Measurements from ENCODE around the gene APC2. TPM values are rescaled to one million over a fixed set of nuclear protein-coding genes. Genes with fewer than 3 reads are reported as not detected.

The APC2 gene, protein sequence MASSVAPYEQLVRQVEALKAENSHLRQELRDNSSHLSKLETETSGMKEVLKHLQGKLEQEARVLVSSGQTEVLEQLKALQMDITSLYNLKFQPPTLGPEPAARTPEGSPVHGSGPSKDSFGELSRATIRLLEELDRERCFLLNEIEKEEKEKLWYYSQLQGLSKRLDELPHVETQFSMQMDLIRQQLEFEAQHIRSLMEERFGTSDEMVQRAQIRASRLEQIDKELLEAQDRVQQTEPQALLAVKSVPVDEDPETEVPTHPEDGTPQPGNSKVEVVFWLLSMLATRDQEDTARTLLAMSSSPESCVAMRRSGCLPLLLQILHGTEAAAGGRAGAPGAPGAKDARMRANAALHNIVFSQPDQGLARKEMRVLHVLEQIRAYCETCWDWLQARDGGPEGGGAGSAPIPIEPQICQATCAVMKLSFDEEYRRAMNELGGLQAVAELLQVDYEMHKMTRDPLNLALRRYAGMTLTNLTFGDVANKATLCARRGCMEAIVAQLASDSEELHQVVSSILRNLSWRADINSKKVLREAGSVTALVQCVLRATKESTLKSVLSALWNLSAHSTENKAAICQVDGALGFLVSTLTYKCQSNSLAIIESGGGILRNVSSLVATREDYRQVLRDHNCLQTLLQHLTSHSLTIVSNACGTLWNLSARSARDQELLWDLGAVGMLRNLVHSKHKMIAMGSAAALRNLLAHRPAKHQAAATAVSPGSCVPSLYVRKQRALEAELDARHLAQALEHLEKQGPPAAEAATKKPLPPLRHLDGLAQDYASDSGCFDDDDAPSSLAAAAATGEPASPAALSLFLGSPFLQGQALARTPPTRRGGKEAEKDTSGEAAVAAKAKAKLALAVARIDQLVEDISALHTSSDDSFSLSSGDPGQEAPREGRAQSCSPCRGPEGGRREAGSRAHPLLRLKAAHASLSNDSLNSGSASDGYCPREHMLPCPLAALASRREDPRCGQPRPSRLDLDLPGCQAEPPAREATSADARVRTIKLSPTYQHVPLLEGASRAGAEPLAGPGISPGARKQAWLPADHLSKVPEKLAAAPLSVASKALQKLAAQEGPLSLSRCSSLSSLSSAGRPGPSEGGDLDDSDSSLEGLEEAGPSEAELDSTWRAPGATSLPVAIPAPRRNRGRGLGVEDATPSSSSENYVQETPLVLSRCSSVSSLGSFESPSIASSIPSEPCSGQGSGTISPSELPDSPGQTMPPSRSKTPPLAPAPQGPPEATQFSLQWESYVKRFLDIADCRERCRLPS (N-terminal part only)
- total RNA-seq, result under 0.01 TPM in 2 replicates

GRCh38 chr19:1449467-1450442, at the start of gene APC2:
APC2 (plus strand) TSS chr19:1450121; CDS start chr19:1453002, 2,881 bp downstream.

DNA sequence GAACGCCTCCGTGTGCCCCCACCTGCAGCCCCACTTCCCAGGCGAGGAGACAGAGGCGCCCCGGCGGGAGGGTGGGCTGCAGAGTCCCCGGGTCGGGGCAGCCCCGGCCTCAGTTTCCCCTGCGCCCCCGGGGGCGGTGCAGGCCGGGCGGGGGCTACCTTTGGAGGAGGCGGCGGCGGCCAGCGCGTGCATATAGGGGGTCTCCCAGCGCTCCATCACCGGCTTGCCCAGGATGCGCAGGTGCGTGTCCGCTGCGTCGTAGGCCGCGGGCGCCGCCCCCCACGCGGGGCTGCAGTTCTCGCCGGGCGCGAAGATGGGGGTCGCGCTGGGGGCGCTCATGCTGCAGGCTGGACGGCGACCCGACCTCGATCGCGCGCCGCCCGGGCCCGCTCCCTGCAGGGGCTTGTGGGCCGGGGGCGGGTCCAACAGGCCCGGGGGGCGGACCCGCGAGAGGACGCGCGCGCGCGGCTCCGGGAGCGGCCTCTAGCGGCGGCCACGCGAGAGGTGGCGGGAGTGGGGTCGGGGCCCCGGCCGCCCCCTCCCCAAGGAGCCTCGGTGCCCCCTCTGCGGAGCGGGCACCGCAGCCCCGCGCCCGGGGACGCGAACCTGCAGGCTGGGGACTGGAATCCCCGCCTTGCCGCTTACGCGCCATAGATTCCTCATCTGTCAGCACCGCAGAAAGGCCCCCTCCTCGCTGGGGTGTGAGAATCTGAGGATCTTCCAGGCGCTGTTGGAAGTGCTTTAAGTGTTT, 48.6 kb upstream of the APC2 start, which contains the start of gene GAMT:
Gene GAMT, minus strand, starts transcription at position 405 of the 751 bp plus-strand sequence. Its CDS starts 66 bp downstream, at position 339.

DNA sequence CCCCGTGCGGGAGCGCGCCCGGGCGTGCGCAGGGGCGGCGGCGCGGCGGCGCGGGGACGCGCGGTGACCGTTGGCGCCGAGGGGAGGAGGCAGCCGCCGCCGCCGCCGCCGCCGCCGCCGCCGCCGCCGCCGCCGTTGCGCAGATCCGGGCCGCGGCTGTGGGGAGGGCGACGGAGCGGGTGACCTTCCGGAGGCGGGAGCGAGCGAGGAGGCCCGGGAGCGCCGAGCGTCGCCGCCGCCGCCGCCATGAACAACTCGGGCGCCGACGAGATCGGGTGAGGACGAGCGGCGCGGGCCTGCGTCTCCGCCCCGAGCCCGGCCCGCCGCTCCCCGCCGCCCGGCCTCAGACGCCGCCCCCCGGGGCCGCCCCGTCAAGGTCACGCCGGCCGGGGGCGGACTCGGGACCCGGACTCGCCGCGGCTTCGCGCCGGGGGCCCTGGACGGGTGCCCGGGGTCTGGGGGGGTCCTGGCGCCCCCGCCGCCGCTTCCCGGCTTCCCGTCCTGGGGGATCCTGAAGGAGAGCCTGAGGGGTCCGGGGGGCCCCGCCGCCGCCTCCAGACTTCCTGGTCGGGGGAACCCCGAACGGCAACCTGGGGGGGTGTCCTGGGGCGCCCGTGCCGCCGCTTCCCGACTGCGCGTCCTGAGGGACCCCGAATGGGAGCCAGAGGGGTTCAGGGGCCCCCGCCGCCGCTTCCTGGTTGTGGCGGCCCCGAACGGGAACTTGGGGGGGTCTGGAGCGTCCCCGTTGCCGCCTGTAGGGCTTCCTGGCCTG, 42.2 kb upstream of the APC2 start, which contains the start of gene DAZAP1:
Gene DAZAP1, plus strand, starts transcription at position 59 of the 772 bp plus-strand sequence. Its CDS starts 188 bp downstream, at position 247.

DNA sequence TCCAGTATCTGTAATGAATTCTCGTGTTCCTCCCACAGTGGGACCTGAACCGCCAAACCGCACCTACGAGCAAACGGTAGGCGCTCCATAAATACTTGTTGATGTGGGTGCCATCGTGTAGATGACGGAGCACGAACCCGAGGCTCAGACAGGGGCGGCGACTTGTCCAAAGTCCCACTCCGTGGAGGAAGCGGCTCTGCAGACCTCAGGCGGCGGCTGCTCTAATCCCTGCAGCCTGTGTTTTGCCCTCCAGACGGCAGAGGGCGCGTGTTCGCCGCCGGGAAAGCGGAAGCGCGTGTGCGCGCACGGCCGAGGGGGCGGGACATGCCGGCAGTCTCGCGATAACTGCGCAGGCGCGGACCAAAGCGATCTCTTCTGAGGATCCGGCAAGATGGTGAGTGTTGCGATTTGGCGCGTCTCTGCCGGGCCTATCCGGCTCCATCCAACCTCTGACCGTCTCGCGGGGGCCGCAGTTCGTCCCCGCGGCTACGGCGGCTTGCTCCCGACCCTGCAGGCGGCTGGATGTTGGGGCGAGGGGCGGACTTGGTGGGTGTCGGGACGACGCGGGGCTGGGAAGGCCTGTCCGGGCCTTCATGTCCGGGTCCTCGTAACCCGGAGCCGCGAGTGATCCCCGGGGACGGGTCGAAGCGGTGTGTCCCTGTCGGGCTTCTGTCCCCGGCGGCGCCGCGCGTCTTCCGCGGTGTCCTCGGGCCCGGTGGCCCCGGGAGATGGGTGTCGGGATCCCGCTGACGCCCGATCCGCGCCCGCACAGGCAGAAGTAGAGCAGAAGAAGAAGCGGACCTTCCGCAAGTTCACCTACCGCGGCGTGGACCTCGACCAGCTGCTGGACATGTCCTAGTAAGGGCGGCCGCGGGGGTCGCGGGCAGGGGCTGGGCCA, 11.6 kb upstream of the APC2 start, which contains the start of gene RPS15:
Gene RPS15, plus strand, starts transcription at position 362 of the 898 bp plus-strand sequence. Its CDS starts 30 bp downstream, at position 392.

DNA sequence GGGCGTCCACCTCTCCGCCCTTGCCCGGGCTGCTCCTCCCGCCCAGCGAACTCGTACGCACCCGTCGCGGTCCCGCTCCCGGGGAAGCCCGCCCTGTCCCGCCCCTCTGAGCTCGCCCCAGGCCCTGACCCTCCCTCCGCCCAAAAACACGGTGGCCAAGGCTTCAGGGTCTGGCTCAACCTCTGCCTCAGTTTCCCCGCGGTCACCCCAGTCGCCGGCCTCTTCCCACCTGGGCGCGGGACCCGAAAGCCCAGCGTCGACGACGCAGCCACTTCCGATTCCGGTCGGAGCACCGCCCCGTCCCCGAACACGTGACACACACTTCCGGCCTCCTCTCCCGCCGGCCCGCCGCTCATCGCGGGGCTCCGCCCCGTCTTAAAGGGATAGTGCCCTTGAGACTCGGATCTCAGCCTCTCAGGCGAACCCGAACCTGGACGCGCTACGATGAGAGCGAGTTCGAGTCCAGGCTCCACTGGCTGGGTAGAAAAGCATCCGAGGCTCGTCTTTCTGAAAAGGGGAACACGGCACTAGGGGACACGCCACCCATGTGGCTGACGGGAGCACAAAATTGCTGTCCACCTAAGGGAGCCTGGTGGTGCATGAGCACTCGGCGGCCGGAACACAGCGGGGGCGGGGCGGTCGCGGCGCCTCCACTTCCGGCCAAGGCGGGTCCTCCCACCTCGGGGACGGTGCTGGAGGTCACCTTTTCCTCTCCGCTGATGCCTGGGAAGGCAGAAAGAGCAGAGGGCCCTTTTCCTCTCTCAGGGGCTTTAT, 29.2 kb downstream of the APC2 start, which contains the start of gene C19orf25:
Gene C19orf25, minus strand, starts transcription at position 282 of the 774 bp plus-strand sequence. CDS start 312 bp downstream, outside the sequence.

GRCh38 chr19:1490311-1491113, 40.6 kb downstream of the APC2 start, which contains the start of gene PCSK4:
PCSK4 (minus strand) TSS chr19:1490350; CDS start chr19:1490346, 4 bp downstream.

GRCh38 chr19:1491114-1491848, 41.4 kb downstream of the APC2 start, which contains the start of gene REEP6:
REEP6 (plus strand) TSS chr19:1491181; CDS start chr19:1491270, 89 bp downstream.

GRCh38 chr19:1512671-1513498, 63.0 kb downstream of the APC2 start, which contains the start of gene ADAMTSL5:
ADAMTSL5 (minus strand) TSS chr19:1513019; CDS start chr19:1510943, 2,076 bp downstream.

Other genes starting within 250 kb of the APC2 start
- 80.6 and 90.6 TPM in 2 replicates for gene STK11, start 244.3 kb upstream of the APC2 start, total RNA-seq
- 0.76 and 1.2 TPM in 2 replicates for gene CBARP, start 212.1 kb upstream of the APC2 start, total RNA-seq
- gene ATP5F1D, start 208.4 kb upstream of the APC2 start, total RNA-seq, result 12.6 and 14.8 TPM in 2 replicates
- gene MIDN, start 201.5 kb upstream of the APC2 start, total RNA-seq, result 5.4 and 7.2 TPM in 2 replicates
- gene CIRBP, start 180.8 kb upstream of the APC2 start, total RNA-seq, result 214 and 308 TPM in 2 replicates
- gene FAM174C, start 174.6 kb upstream of the APC2 start, total RNA-seq, result 12.2 and 12.7 TPM in 2 replicates
- not detected in 2 replicates for gene EFNA2, start 164.2 kb upstream of the APC2 start, total RNA-seq
- 63.5 and 98.7 TPM in 2 replicates for gene NDUFS7, start 66.2 kb upstream of the APC2 start, total RNA-seq
- 6.0 and 6.6 TPM in 2 replicates for gene GAMT, start 48.6 kb upstream of the APC2 start, total RNA-seq
- 56.1 and 65.0 TPM in 2 replicates for gene DAZAP1, start 42.5 kb upstream of the APC2 start, total RNA-seq
- gene RPS15, start 11.7 kb upstream of the APC2 start, total RNA-seq, result 339 and 445 TPM in 2 replicates
- 17.0 and 17.9 TPM in 2 replicates for gene C19orf25, start 29.1 kb downstream of the APC2 start, total RNA-seq
- 0.52 and 0.65 TPM in 2 replicates for gene PCSK4, start 40.2 kb downstream of the APC2 start, total RNA-seq
- gene REEP6, start 41.1 kb downstream of the APC2 start, total RNA-seq, result 0.22 and 0.26 TPM in 2 replicates
- gene ADAMTSL5, start 62.9 kb downstream of the APC2 start, total RNA-seq, result not detected in 2 replicates
- not detected in 2 replicates for gene PLK5, start 74.0 kb downstream of the APC2 start, total RNA-seq
- gene MEX3D, start 118.2 kb downstream of the APC2 start, total RNA-seq, result 44.1 and 48.3 TPM in 2 replicates
- gene MBD3, start 142.7 kb downstream of the APC2 start, total RNA-seq, result 79.7 and 84.2 TPM in 2 replicates
- gene UQCR11, start 155.3 kb downstream of the APC2 start, total RNA-seq, result 67.6 and 93.4 TPM in 2 replicates
- gene TCF3, start 202.5 kb downstream of the APC2 start, total RNA-seq, result 44.1 and 52.1 TPM in 2 replicates

Measured in dermis lymphatic vessel endothelial cell (primary cell).